Loucy (cell line): ENCODE measurements around the gene TXNRD2.
A peak's percentile ranks its signal among the peaks of the same experiment; 100 is the strongest.

Experiments
- H2AFZ ChIP-seq: fragments of 200-600 bp; sonication (generic); 2 replicates; pipeline ENCODE4 v1.6.0; 2016; ENCODE audit warnings: antibody characterized with exemption, mild to moderate bottlenecking, low read length, moderate library complexity
- H3F3A ChIP-seq: fragments of 200-600 bp; 2 replicates; pipeline ENCODE4 v1.6.0; 2016; ENCODE audit warnings: antibody characterized with exemption, low read depth, mild to moderate bottlenecking
- H3K27me3 ChIP-seq: fragments of 200-600 bp; sonication (generic); 2 replicates; pipeline ENCODE4 v1.6.1; 2014; ENCODE audit warnings: low read length, mild to moderate bottlenecking; ENCODE audit not compliant: insufficient read depth, poor library complexity, severe bottlenecking
- H3K36me3 ChIP-seq: fragments of 200-600 bp; sonication (generic); 2 replicates; pipeline ENCODE4 v1.6.1; 2016; ENCODE audit warnings: low read length; ENCODE audit not compliant: insufficient read depth
- H3K4me1 ChIP-seq: fragments of 200-600 bp; sonication (generic); 2 replicates; pipeline ENCODE4 v1.5.1; 2014; ENCODE audit warnings: low read length, mild to moderate bottlenecking; ENCODE audit not compliant: insufficient read depth, poor library complexity, severe bottlenecking
- H3K4me2 ChIP-seq: fragments of 200-600 bp; sonication (generic); 2 replicates; pipeline ENCODE4 v1.6.0; 2014; ENCODE audit warnings: antibody characterized with exemption, low read length, low read depth, mild to moderate bottlenecking; ENCODE audit not compliant: poor library complexity, severe bottlenecking
- H3K4me3 ChIP-seq: fragments of 200-600 bp; sonication (generic); 2 replicates; pipeline ENCODE4 v1.5.1; 2014; ENCODE audit warnings: low read length, mild to moderate bottlenecking, mixed read lengths; ENCODE audit not compliant: poor library complexity, severe bottlenecking
- H3K79me2 ChIP-seq: fragments of 200-600 bp; sonication (generic); 2 replicates; pipeline ENCODE4 v1.6.1; 2014; ENCODE audit warnings: low read length; ENCODE audit not compliant: insufficient read depth
- H3K9ac ChIP-seq: fragments of 200-600 bp; sonication (generic); 2 replicates; pipeline ENCODE4 v1.6.0; 2014; ENCODE audit warnings: mild to moderate bottlenecking, low read depth, low read length, moderate library complexity; ENCODE audit not compliant: poor library complexity, severe bottlenecking
- H3K9me2 ChIP-seq: fragments of 200-600 bp; sonication (generic); replicated peaks from 2 replicates; pipeline ENCODE4 v1.6.1; 2016; ENCODE audit warnings: low read depth, low read length, mixed read lengths
- H3K9me3 ChIP-seq: fragments of 200-600 bp; sonication (generic); 2 replicates; pipeline ENCODE4 v1.6.1; 2014; ENCODE audit warnings: mild to moderate bottlenecking, antibody characterized with exemption, low read length, low read depth; ENCODE audit not compliant: insufficient read depth
- H4K20me1 ChIP-seq: fragments of 200-600 bp; sonication (generic); 2 replicates; pipeline ENCODE4 v1.6.0; 2014; ENCODE audit warnings: antibody characterized with exemption, low read length, mild to moderate bottlenecking; ENCODE audit not compliant: insufficient read depth, poor library complexity, severe bottlenecking
- CTCF ChIP-seq: fragments of 200-600 bp; sonication (generic); conservative IDR thresholded peaks from 2 replicates; pipeline ENCODE4 v1.5.1; 2014; ENCODE audit warnings: mild to moderate bottlenecking, antibody characterized with exemption, low read length
- EZH2phosphoT487 ChIP-seq: fragments of 200-600 bp; IDR thresholded peaks from 2 replicates; pipeline ENCODE4 v1.6.1; 2018; ENCODE audit warnings: antibody characterized with exemption, mild to moderate bottlenecking, moderate library complexity, borderline replicate concordance

Gene TXNRD2

GRCh38 chr22:19852177-19852781, 89.3 kb downstream of the TXNRD2 start:
- H3K79me2 ChIP-seq, result peaks cover 91% of the 10 kb centered on the region
- H3K4me2 ChIP-seq, result peak overlapping the region; percentile 97
- no peak overlapping the region for H2AFZ ChIP-seq
- peaks cover 38% of the 10 kb centered on the region for H3K4me1 ChIP-seq
- H3K9me3 ChIP-seq, result no peaks in the 10 kb centered on the region
- peak overlapping the region; percentile 96 for H3K4me3 ChIP-seq
- peak overlapping the region; percentile 99 for H3K9ac ChIP-seq
- peaks cover 44% of the 10 kb centered on the region for H4K20me1 ChIP-seq
- H3F3A ChIP-seq, result no peaks in the 10 kb centered on the region
- TF ChIP-seq EZH2phosphoT487, result no peak
- no peak for TF ChIP-seq CTCF
- peaks cover 21% of the 10 kb centered on the region; the same call in 1 of the 2 replicates for H3K36me3 ChIP-seq
- no peaks in the 10 kb centered on the region for H3K9me2 ChIP-seq
- peaks cover 5% of the 10 kb centered on the region for H3K27me3 ChIP-seq

GRCh38 chr22:19851291-19852176, 90.1 kb downstream of the TXNRD2 start:
- Histone ChIP-seq H3K27me3 (peaks cover 5% of the 10 kb centered on the region), H4K20me1 (peaks cover 44% of the 10 kb centered on the region), H3K4me3 (no peak overlapping the region), H3K79me2 (peaks cover 91% of the 10 kb centered on the region), H3K36me3 (peaks cover 21% of the 10 kb centered on the region; the same call in 1 of the 2 replicates), H3K4me2 (peak overlapping the region; percentile 97), H3K4me1 (peaks cover 33% of the 10 kb centered on the region), H2AFZ (no peak overlapping the region), H3K9ac (peak overlapping the region; percentile 9), H3F3A (no peaks in the 10 kb centered on the region), H3K9me3 (no peaks in the 10 kb centered on the region), H3K9me2 (no peaks in the 10 kb centered on the region)
- TF ChIP-seq EZH2phosphoT487 (no peak), CTCF (no peak)

GRCh38 chr22:19850763-19851109, 90.9 kb downstream of the TXNRD2 start:
- Histone ChIP-seq H3K9ac (no peak overlapping the region), H4K20me1 (peaks cover 44% of the 10 kb centered on the region), H3K9me3 (no peaks in the 10 kb centered on the region), H3K4me3 (no peak overlapping the region), H3K27me3 (peaks cover 5% of the 10 kb centered on the region), H3K36me3 (peaks cover 21% of the 10 kb centered on the region; the same call in 1 of the 2 replicates), H3K4me2 (peak overlapping the region; percentile 97), H3F3A (no peaks in the 10 kb centered on the region), H3K79me2 (peaks cover 83% of the 10 kb centered on the region), H3K4me1 (peaks cover 30% of the 10 kb centered on the region), H3K9me2 (no peaks in the 10 kb centered on the region), H2AFZ (no peak overlapping the region)
- no peak for TF ChIP-seq CTCF
- TF ChIP-seq EZH2phosphoT487, result no peak
